Right ventricle myocardium inferior (tissue), 1 donor: Measurements from ENCODE around the gene GABPB1. TPM values are rescaled to one million over a fixed set of nuclear protein-coding genes. Genes with fewer than 3 reads are reported as not detected.

Experiments used
- ATAC-seq: fragments of 200-7000 bp; cut with Tn5 transposase; one replicate; pipeline ENCODE4 v1.9.1; 2020; ENCODE audit warnings: mild to moderate bottlenecking, moderate library complexity
- DNase-seq: peaks from one replicate; pipeline ENCODE4 v3.0.0; 2021; ENCODE audit errors: missing footprints
- intact Hi-C: fragments of 100-400 bp; cut with DNase I; formaldehyde crosslinking; loops from one replicate; pipeline ENCODE4 v1.11.0; 2022
- total RNA-seq: library from RNA; stranded (reverse); fragmentation: NEBNext Ultra II Directional; extraction: Animal tissue kit (Norgen Biotek cat#: 25700); gene quantifications from one replicate; pipeline ENCODE4 v1.2.1, GENCODE V29; 2021
- donor health status: DM: no; HTN: yes; CAD: no; lungs with severe emphysema.

GABPB1 gene
- total RNA-seq, 1 donor from 2014 or later = 10.9 TPM

DNA sequence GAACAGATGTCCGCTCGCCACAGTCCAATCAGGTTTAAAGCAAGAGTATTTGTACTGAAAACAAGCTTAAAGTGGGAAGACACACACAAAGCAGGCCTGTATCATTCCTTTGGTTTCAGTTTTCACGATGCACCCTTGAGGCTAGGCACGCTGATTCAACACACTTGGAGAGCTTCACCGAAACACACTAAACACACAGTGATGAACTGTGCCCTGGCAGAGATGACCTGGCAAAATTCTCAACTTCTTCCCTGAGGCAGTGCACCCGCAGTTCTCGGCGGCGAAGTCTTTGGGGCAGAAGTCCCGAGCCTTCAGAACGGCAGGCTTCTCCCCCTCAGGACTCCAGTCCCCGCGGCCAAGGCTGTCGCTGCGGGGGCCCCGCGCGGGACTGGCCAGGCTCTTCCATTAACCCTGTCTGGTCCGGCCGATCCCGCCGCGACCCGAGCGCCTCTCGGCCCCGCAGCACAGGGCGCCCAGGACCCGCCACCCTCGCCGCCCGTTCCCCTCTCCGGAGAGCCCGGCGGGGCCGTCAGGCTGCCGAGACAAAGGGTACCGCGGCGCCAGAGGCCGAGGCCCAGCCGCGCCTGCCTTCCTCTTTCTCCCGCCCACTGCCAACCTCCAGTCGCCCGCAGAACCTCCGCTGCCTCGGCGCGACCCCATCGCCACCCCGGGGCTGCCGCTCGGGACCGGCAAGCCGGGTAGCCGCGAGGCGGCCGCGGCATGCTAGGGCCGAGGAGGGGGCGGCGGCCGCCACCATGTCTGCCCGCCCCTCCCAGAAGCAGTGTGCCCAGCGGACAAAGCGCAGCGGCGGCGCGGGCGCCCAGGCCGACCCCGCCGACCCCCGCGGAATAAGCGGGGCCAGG, 792 bp downstream of the GABPB1 start:
- ATAC-seq (peak; percentile 47), DNase-seq (peak; percentile 76)
- intact Hi-C loops = loop anchor here (2.0 kb wide), 1 partner anchor 71 kb away; the partner anchor contains the start of gene USP8

DNA sequence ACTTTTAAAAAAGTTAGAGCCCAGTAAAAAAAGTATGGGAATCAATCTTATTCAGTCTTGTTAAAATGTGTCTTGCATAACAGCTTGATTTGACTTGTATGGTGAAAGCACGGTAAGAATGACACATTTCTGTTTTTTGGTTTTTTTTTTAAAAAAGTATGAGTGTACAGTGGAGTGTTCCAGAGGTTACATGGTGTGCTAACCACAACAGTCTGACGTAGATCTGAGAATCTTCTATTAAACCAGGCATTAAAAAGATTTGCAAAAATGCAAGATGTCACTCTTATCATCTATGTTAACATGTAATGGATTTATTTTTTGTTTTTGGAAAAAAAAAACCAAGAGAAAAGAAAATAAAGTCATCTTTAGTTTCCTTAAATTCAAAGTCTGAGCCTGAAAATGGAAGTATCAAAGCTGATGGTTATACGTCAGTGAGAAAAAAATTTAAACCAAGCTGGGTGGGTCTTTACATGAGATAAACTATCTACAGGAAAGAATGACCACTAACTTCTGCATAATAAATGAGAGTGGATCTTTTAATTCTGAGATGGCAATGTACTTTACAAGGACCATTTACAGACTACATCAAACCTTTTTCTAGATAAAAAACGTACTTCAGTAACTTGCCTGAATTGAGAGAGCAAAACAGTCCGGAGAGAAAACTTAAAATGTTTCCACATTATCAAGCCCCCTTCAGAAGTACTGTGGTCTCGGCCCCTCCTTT, 1.6 kb downstream of the GABPB1 start:
- no peak for DNase-seq
- ATAC-seq = no peak
- intact Hi-C loops = no loop called here

DNA sequence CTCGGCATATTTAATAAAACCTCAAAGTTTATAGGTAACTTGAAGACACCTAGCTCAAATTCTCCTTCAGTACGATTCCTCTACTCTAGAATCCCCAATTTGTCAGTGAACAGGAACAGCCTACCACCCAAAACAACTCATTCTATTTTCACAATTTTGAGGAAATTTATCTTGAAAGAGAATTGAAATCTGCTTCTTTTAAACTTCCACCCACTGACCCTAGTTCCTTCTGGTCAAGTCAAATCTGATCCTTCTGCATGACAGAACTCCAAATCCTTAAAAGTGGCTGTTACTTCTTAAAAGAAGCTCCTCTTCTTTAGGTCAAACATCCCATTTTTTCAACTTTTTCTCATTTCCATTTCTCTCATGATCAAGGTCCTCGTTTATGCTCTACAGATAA, 4.4 kb downstream of the GABPB1 start:
- ATAC-seq = no peak
- intact Hi-C loops = no loop called here
- no peak for DNase-seq

DNA sequence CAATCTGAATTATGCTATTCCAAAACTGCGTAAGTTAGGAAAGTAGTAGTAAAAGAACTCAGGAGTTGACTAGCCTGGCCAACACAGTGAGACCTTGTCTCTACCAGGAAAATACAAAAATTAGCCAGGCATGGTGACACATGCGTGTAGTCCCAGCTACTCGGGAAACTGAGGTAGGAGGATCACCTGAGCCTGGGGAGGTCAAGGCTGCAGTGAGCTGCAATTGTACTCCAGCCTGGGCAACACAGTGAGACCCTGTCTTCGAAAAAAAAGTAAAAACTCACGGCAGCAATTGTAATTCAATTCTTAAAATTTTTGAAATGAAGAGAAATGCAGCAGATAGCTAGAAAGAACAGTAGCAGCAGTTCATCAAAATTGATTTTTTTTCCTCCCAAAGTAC, 9.7 kb downstream of the GABPB1 start:
- DNase-seq (no peak), ATAC-seq (no peak)
- intact Hi-C loops = no loop called here

DNA sequence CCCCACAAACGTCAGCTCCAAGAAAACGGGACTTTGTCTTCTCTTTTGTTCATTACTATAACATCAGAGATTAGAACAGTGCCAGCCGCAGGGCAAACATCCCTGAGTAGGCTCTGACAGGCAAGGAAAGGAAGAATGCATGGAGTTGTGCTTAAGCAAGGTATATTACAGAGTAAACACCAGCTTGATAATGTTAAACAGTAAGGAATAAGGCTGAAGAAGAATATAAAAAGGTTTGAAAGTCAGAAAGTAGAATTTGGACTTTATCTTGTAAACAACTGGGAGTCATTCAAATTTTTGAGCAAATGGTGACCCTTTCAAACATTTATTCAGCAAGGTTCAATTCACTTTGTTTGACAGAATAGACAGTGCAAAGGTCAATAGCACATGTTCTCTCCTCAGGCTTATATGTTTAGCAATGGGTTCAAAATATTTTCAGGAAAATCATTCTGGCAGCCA, 11.0 kb downstream of the GABPB1 start:
- ATAC-seq (no peak), DNase-seq (no peak)
- intact Hi-C loops = no loop called here

DNA sequence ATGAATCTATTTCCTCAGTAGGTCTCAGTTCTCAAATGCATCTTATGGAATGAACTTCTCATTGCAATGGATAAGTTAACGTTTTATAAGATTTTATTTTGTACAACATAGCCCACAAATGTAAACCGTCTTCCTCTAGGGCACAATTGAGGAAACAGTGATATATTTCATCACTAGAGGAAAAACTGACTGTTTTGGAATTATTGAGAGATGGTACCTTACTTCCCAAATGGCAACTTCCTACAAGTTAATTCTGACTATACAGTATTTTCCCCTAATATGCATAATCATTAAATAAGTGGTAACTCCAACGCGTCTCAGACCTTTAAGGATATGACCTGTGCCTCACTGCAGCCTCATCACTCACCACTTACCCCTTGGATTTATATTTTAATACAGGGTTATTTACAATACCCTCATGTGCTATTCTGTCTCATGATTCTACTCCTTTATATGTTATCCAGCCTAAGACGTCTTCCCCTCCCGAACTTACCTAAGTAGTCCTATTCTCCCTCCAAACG, 13.3 kb downstream of the GABPB1 start:
- ATAC-seq (no peak), DNase-seq (no peak)
- intact Hi-C loops = no loop called here

DNA sequence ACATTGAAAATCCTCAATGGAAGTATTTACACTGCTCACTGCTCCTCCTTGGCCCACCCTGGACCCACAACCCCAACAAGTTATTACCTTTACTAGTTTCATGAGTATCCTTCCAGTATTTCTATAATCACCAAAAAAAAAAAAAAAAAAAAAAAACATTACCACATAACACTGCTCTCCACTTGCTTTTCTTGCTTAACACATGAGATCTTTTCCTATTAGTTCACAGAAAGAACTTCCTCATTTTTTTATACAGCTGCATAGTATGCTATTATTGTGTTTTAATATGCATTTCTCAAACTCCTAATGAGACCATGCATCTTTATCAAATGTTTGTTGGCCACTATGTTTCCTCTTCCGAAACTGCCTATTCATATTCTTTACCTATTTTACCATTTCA, 14.6 kb downstream of the GABPB1 start:
- intact Hi-C loops = no loop called here
- no peak for ATAC-seq
- DNase-seq = no peak

DNA sequence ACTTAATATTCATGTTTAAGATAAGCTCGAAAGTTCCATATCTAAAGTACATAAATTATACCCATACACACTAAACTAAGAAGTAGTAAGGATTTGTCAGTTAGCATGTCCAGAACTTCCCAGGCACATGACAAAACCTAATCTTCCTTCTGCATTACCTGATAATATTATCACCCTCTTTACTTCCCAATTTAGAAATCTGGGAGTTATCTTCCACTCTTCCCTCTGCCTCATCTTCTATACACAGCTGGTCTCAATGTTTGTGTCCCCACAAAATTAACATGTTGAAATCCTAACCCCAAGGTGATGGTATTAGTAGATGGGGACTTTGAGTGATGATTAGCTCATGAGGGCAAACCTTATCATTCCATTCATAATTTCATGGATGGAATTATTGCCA, 15.3 kb downstream of the GABPB1 start:
- ATAC-seq (no peak), DNase-seq (no peak)
- intact Hi-C loops = no loop called here

DNA sequence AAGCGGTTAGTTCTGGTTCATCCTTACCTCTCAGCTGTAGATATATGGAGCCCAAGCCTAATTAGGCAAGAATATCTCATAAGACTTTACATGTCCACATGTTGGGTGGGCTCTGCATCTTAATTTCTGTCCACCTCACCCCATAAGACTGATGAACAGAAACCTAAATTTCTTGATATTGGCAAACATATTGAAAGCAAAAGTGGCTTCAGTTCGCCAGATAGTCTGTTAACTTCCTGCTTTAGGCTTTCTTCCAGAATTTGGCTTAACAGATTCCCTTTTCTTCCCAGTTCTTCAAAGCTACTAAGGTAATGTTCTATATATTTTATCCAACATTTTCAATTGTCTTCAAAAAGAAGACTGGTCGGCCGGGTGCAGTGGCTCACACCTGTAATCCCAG, 19.7 kb downstream of the GABPB1 start:
- intact Hi-C loops = no loop called here
- ATAC-seq (no peak), DNase-seq (no peak)

DNA sequence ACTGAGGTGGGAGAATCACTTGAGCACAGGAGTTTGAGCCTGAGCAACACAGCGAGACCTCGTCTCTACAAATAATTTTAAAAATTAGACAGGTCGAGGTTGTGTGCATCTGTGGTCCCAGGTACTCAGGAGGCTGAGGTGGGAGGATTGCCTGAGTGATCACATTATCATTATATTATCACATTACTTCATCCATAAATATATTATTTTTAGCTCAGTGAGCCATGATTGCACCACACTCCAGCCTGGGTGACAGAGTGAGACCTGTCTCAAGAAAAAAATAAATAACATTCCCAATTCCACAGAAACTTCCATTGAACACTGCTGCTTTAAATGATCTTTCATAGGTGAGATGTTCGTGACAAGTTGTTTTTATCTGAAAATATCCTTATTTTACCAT, 21.8 kb downstream of the GABPB1 start:
- intact Hi-C loops = no loop called here
- DNase-seq = no peak
- ATAC-seq = no peak

DNA sequence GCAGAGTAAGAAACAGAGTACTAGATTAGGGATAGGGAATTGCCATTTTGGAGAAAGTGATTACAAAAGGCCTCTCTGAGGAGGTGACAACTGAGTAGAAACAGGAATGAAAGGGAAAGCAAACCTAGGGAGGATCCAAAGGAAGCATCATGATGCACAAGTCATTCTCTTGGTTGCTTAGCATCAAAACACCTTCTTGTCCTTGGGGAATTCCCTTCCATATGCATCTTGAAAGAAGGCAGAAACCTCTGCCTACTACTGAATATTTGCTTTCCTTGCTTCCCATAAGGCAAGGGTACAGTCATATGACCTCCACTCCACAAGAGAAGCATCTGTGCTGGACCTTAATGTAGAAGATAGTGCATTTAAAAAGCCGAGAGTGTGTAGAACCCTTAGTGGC, 24.1 kb downstream of the GABPB1 start:
- no peak for DNase-seq
- ATAC-seq = no peak
- intact Hi-C loops = no loop called here

DNA sequence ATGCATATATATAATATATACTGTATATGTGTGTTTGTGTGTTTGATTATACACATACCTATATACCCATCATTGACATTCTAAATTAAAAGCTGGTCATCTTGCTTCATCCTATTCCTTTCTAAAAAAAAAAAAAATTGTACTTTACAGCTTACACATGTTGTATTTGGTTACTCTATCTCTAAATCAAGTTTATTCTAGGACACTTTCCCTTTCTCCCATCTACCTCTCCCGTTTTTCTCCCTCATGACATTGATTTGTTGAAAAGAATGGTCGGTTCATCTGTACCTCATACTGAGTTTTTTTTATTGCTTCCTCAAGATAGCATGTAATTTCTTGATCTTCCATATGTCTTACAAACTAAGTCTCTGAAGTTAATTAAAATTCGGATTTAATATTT, 26.9 kb downstream of the GABPB1 start:
- DNase-seq = no peak
- no peak for ATAC-seq
- intact Hi-C loops = no loop called here

- no peak for DNase-seq
- no peak for ATAC-seq
- intact Hi-C loops = no loop called here
Measured at GRCh38 chr15:50321680-50322210, 33.3 kb downstream of the GABPB1 start.

DNA sequence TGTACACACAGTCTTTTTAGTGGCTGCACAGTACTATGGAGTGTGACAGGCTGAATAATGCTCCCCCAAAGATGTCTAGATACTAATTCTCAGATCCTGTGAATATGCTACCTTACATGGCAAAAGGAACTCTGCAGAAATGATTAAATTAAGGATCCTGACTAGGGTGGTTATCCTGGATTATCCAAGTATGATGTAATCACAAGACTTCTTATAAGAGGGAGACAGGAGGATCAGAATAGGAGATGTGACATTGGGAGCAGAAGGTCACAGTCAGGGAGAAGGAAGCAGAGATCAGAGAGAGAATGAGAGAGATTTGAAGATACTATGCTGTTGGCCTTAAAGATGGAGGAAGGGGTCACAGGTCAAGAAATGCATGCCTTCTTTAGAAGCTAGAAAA, 34.5 kb downstream of the GABPB1 start:
- no peak for DNase-seq
- no peak for ATAC-seq
- intact Hi-C loops = no loop called here

DNA sequence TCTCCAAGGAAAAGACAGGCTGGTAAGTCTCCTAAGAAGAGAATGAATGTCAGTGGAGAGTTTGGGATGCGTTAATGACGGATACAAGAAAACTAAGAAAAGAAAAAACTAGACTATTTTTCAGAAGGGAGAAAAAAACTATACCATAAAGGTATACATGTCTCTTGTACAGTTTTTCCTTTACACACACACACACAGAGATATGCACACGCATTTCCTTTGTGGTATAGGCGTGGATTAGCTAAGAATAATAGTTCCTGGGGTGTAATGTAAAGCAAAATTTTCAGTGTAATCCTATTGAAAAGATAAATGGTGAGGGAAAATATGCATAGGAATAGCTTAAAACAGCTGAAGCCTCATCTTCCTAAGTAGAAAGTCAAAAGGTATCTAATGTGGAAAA, 36.3 kb downstream of the GABPB1 start:
- DNase-seq = no peak
- no peak for ATAC-seq
- intact Hi-C loops = no loop called here

DNA sequence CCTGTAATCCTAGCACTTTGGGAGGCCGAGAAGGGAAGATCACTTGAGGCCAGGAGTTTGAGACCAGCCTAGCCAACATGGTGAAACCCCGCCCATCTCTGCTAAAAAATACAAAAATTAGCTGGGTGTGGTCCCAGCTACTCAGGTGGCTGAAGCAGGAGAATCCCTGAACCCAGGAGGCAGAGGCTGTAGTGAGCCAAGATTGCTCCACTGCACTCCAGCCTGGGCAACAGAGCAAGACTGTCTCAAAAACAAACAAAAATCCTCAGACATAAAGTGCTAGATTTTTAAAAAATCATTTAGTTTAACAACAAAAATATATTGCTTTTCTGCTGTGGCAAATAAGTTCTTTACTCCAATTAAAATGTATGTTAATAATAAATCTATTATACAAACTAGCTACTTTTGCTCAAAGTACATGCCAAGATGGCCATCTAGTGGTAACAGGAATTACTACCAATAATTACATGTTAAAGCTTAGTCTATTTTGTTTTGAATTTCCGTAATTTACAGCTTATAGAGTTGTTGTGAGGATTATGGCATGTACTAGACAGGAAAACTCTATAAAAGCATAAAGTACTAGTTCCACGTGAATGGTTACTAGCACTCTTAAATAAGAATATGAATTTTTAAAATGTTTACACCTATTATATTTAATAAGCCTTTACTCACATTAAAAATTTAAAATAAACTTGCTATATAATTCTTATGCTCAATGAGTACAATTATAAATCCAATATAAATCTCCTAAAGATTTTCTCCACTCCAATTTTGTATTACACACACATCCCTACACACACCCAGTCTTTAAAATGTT, 39.0 kb downstream of the GABPB1 start:
- DNase-seq (no peak), ATAC-seq (no peak)
- intact Hi-C loops = no loop called here

GRCh38 chr15:50312636-50313035, 42.4 kb downstream of the GABPB1 start:
- intact Hi-C loops = no loop called here
- DNase-seq (no peak), ATAC-seq (no peak)

DNA sequence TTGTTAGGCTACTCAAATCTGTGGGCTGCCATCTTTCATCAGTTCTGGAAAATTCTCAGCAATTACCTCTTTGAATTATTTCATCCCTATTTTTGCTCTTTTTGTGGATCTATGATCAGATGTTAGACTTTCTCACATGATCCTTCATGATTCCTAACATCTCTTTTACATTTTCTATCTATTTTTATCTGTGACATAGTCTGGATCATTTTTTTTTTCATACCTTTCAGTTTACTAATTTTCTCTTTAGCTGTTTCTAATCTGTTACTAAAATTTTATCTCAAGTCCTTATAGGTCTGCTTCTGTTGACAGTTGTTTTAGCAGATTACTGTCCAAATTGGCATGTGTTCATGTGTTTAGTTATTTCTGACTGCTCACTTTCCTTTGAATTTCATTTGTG, 47.2 kb downstream of the GABPB1 start:
- no peak for DNase-seq
- no peak for ATAC-seq
- intact Hi-C loops = no loop called here

DNA sequence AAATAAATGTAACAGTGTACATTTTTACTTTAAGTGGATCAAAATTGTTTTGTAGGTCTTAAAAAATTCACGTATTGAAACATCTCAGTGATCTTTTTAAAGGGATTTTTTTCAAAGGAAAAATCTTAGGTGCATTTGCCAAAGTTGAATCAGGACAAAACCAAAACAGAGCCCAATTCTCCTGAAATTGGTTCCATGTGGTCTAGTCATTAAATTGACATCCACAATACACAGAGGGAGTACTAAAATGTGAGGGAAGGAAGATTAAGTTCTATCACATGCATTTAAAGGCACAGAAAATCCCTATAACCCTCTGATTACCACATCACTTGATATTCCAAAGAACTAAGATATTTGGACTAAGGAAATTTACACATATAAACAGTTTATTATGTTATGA, 50.2 kb downstream of the GABPB1 start:
- ATAC-seq (no peak), DNase-seq (no peak)
- intact Hi-C loops = no loop called here
